OCI-LY7 (cell line): ENCODE data around the gene ROBO2. TPM values are rescaled to one million over a fixed set of nuclear protein-coding genes. Genes with fewer than 3 reads are reported as not detected.

Experiments used
- BruUV-seq: library from RNA; stranded (reverse); fragments of 400-500 nt; replicated peaks from 2 replicates; lab custom pipeline; 2021; lab: Mats Ljungman, UMichigan
- CTCF ChIA-PET: fragments of 300-600 bp; sonication (Branson Sonifier 250); formaldehyde crosslinking; loops from one replicate; lab custom pipeline; 2022; ENCODE audit warnings: antibody characterized with exemption; ENCODE audit not compliant: unreplicated experiment; lab: Charles Lee
- POLR2A ChIA-PET: fragments of 300-600 bp; sonication (Branson Sonifier 250); formaldehyde crosslinking; loops from one replicate; lab custom pipeline; 2022; ENCODE audit warnings: antibody characterized with exemption; lab: Charles Lee
- DNase-seq: peaks from one replicate; pipeline ENCODE4 v3.0.0-alpha.2; 2015; ENCODE audit warnings: low spot score
- H2AFZ ChIP-seq: fragments of 200-600 bp; sonication (generic), shearing (Covaris generic); 2 replicates; pipeline ENCODE4 v1.6.1; 2014; ENCODE audit warnings: mild to moderate bottlenecking, antibody characterized with exemption, low read length, moderate library complexity
- H3K27ac ChIP-seq: fragments of 200-600 bp; sonication (generic); 2 replicates; pipeline ENCODE4 v1.5.1; 2014; ENCODE audit warnings: mixed run types, low read depth, mild to moderate bottlenecking, moderate library complexity, low read length, inconsistent platforms; ENCODE audit not compliant: poor library complexity, severe bottlenecking
- H3K36me3 ChIP-seq: fragments of 200-600 bp; sonication (generic); 2 replicates; pipeline ENCODE4 v1.6.1; 2014; ENCODE audit warnings: mild to moderate bottlenecking, antibody characterized with exemption, low read length, moderate library complexity, mixed read lengths; ENCODE audit not compliant: insufficient read depth
- H3K4me1 ChIP-seq: fragments of 200-600 bp; sonication (generic); 2 replicates; pipeline ENCODE4 v1.5.1; 2014; ENCODE audit warnings: mild to moderate bottlenecking, low read length; ENCODE audit not compliant: insufficient read depth, poor library complexity, severe bottlenecking
- H3K4me2 ChIP-seq: fragments of 200-600 bp; sonication (generic); 2 replicates; pipeline ENCODE4 v1.6.1; 2014; ENCODE audit warnings: mild to moderate bottlenecking, low read length
- H3K4me3 ChIP-seq: fragments of 200-600 bp; sonication (generic); 2 replicates; pipeline ENCODE4 v1.5.1; 2014; ENCODE audit warnings: mild to moderate bottlenecking, low read depth, low read length; ENCODE audit not compliant: poor library complexity, severe bottlenecking
- H3K79me2 ChIP-seq: fragments of 200-600 bp; sonication (generic); 2 replicates; pipeline ENCODE4 v1.6.1; 2016; ENCODE audit warnings: low read depth, mild to moderate bottlenecking, low read length, moderate library complexity, mixed read lengths; ENCODE audit not compliant: insufficient read depth
- H3K9me2 ChIP-seq: fragments of 200-600 bp; sonication (generic); 2 replicates; pipeline ENCODE4 v1.6.1; 2016; ENCODE audit warnings: mild to moderate bottlenecking, low read length, mixed read lengths; ENCODE audit not compliant: insufficient read depth
- H3K9me3 ChIP-seq: fragments of 200-600 bp; sonication (generic); 2 replicates; pipeline ENCODE4 v1.6.1; 2014; ENCODE audit warnings: mild to moderate bottlenecking, mixed run types, low read length, mixed read lengths
- H4K20me1 ChIP-seq: fragments of 200-600 bp; sonication (generic); 2 replicates; pipeline ENCODE4 v1.6.1; 2014; ENCODE audit warnings: mild to moderate bottlenecking, antibody characterized with exemption, low read length, moderate library complexity, mixed read lengths; ENCODE audit not compliant: insufficient read depth
- EZH2phosphoT487 ChIP-seq: fragments of 200-600 bp; sonication (generic); IDR thresholded peaks from 2 replicates; pipeline ENCODE4 v1.6.1; 2018; ENCODE audit warnings: low read depth, borderline replicate concordance, mild to moderate bottlenecking, mixed run types, antibody characterized with exemption, low read length, moderate library complexity, mixed read lengths
- intact Hi-C: fragments of 100-400 bp; cut with micrococcal nuclease; formaldehyde crosslinking; loops from one replicate; pipeline ENCODE4 v1.10.0; 2022; ENCODE audit not compliant: unreplicated experiment
- total RNA-seq, 2 experiments: library from RNA; depleted of rRNA in 1 of 2; stranded (reverse); fragments of >200 nt in 1 of 2; shearing (Covaris generic) in 1 of 2; gene quantifications; 2 replicates each; pipeline ENCODE4 v1.2.3, GENCODE V29; 2014 to 2022
- TF ChIP-seq, protein P1 (sequence below): fragments of 200-600 bp; sonication (generic); conservative IDR thresholded peaks from 2 replicates; pipeline ENCODE4 v1.5.1; 2014; ENCODE audit warnings: mild to moderate bottlenecking, antibody characterized with exemption, low read length, moderate library complexity, mixed read lengths

The ROBO2 gene
- total RNA-seq, 2 experiments from 2014 or later = 0.06 to 4.8 TPM

DNA sequence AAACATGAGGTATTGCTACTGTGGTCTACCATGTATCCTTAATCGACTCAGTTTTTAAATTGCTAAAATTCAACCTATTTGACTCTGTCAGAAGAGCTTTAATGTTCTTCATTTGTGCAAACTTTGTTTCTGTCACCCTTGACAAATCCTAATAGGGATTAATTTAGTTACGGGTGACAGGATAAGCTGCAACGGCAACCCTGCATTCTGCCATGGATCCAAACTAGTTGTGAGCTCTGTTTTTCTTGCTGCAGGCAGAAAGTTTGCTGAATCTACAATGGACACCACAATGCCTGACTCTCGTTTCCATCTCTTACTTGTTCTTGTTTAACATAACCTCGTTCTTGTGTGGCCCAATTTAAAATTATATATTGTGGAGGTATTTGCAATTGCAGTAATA, 352.3 kb downstream of the ROBO2 start:
- no peaks in the 10 kb centered on the region for H3K4me1 ChIP-seq
- ChIA-PET POLR2A (no interaction called here), CTCF (no interaction called here)
- TF ChIP-seq, protein P1, sequence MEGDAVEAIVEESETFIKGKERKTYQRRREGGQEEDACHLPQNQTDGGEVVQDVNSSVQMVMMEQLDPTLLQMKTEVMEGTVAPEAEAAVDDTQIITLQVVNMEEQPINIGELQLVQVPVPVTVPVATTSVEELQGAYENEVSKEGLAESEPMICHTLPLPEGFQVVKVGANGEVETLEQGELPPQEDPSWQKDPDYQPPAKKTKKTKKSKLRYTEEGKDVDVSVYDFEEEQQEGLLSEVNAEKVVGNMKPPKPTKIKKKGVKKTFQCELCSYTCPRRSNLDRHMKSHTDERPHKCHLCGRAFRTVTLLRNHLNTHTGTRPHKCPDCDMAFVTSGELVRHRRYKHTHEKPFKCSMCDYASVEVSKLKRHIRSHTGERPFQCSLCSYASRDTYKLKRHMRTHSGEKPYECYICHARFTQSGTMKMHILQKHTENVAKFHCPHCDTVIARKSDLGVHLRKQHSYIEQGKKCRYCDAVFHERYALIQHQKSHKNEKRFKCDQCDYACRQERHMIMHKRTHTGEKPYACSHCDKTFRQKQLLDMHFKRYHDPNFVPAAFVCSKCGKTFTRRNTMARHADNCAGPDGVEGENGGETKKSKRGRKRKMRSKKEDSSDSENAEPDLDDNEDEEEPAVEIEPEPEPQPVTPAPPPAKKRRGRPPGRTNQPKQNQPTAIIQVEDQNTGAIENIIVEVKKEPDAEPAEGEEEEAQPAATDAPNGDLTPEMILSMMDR = no peak
- TF ChIP-seq EZH2phosphoT487 = no peak
- no peak overlapping the region for H2AFZ ChIP-seq
- no peaks in the 10 kb centered on the region for H3K9me2 ChIP-seq
- no peaks in the 10 kb centered on the region for H4K20me1 ChIP-seq
- no peaks in the 10 kb centered on the region for H3K79me2 ChIP-seq
- H3K4me2 ChIP-seq = no peak overlapping the region
- no peak overlapping the region for H3K4me3 ChIP-seq
- no TSS peak for BruUV-seq
- no peaks in the 10 kb centered on the region for H3K9me3 ChIP-seq
- intact Hi-C loops = no loop called here
- DNase-seq = no peak
- H3K36me3 ChIP-seq = no peaks in the 10 kb centered on the region
- no peak overlapping the region for H3K27ac ChIP-seq

DNA sequence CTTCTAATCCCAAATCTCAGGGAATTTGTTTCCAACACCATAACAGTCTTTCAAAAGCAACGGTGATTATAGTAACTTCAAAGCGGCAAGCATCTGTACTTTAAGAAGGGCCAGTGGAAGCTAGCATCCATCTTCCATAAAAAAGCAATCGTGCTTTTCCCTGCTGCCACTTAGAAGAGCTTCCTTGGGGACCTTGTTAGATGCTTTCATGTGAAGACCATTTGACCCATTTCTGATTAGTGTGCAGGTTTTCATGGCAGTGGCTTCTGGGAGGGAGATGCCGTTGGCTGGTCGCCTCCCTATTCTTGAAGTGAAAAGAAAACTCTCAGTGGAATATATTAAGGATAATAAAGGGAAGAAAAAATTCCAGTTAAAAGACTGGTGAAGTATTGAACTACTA, 354.1 kb downstream of the ROBO2 start:
- ChIA-PET CTCF (no interaction called here), POLR2A (interaction anchor here (0.7 kb wide), 1 partner anchor 47 kb away, joined by 3 read pairs; no protein-coding TSS in a partner anchor)

DNA sequence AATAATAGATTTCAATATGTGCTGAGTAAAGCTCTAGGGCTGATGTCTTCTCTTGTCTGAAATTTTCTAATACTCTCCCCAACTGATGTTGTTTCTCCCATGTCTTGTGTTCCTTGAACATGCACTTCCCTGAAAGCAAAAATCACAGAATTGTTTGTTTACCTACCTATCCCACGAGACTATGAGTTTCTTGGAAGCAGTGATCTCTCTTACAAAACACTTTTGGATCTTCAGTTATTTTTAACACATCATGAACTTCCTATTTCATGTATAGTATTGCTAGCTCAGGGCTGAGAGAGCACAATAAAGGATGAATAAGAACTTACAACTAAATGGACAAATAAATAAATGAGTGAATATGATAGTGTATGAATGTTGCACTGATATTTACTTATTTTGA, 365.0 kb downstream of the ROBO2 start:
- POLR2A ChIA-PET = interaction anchor here (0.6 kb wide), 1 partner anchor 814 kb away, joined by 3 read pairs; no protein-coding TSS in a partner anchor
- CTCF ChIA-PET = no interaction called here

More for the DNA sequence above, 354.1 kb downstream of the ROBO2 start:
- intact Hi-C loops = no loop called here
- TF ChIP-seq, protein P1 = no peak
- Histone ChIP-seq H3K4me2 (no peak overlapping the region), H3K79me2 (no peaks in the 10 kb centered on the region), H3K9me3 (no peaks in the 10 kb centered on the region), H3K9me2 (no peaks in the 10 kb centered on the region), H4K20me1 (no peaks in the 10 kb centered on the region), H3K4me1 (no peaks in the 10 kb centered on the region), H2AFZ (no peak overlapping the region), H3K36me3 (no peaks in the 10 kb centered on the region), H3K27ac (no peak overlapping the region), H3K4me3 (no peak overlapping the region)
- BruUV-seq = no TSS peak
- no peak for DNase-seq

More for the DNA sequence above, 365.0 kb downstream of the ROBO2 start:
- Histone ChIP-seq H4K20me1 (no peaks in the 10 kb centered on the region), H3K4me1 (no peaks in the 10 kb centered on the region), H3K4me2 (no peak overlapping the region), H3K9me2 (no peaks in the 10 kb centered on the region), H3K79me2 (no peaks in the 10 kb centered on the region), H3K36me3 (no peaks in the 10 kb centered on the region), H2AFZ (no peak overlapping the region), H3K4me3 (no peak overlapping the region), H3K9me3 (no peaks in the 10 kb centered on the region), H3K27ac (no peak overlapping the region)
- DNase-seq = no peak
- no TSS peak for BruUV-seq
- intact Hi-C loops = no loop called here
- TF ChIP-seq EZH2phosphoT487 = no peak
- TF ChIP-seq, protein P1 = no peak
